Stimulated activated CD8-positive, alpha-beta memory T cell treated with anti-CD3 and anti-CD28 coated beads, Interleukin-4, amount 100 ng/mL, for 4 hours (primary cell): Measurements from ENCODE around the gene TMPRSS4.

Experiments
- DNase-seq, 2 donors: peaks; one replicate each; pipeline ENCODE4 v3.0.0-alpha.2; 2020; ENCODE audit warnings: low read depth in 2 of 2, low spot score in 1 of 2

TMPRSS4 gene

GRCh38 chr11:118153516-118153915 lies 76.6 kb downstream of the TMPRSS4 start:
- no peak for DNase-seq

DNA sequence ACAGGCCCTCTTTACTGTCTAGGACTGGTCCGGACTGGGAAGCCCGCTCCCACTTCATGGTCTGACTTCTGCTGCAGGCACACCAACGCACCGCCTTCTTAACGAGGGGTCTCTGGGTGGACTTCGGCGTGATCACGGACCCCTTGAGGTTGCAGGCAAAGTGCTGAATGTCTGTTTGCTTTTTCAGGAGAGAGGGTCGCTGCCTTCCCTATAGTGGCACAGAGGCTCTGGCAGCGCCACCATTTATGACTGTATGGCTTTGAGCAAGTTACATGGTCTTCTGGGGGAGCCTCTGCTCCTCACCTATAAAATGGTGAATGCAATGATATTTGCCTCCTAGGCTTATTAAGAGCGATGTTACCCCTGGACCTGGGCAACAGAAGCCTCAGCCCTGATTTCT lies 77.1 kb downstream of the TMPRSS4 start:
- DNase-seq, result no peak

- DNase-seq, result no peak
These were observed 77.8 kb downstream of the TMPRSS4 start for GRCh38 chr11:118154641-118155040.

DNA sequence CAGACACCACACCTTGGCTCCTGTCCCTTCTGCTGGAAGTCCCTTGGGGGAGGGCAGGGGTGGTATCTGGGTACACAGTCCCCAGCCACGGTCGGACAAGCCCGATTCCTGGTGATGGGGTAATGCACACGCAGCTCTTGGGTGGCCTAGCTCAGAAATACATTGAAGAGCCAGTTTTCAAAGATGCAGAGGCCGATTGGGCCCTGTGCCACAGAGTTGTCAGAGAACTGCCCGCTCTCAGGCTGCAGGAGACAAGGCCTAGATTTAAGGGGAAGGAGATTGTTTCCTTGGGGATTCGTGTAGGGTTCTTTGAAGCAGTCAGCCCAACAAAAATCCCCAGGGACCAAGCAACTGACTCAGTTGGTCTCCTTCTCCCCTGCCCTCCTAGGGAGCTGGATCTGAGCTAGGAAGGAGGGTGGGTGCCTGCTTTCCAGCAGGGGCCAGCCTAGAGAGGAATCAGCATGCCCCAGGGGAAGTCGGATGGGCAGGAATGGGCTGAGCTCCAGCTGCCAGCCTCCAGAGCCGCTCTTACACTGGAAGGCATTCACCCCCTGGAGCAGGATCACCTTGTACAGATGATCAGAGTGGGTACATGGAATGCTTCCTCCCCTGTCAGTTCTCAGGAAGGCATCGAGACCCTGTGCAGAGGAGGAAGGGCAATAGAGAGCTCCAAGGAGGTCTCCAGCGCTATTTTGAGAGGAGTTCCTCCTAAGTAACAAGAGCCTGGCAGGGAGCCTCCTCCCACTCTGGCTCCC lies 79.1 kb downstream of the TMPRSS4 start:
- DNase-seq, result no peak

GRCh38 chr11:118156531-118157185 lies 79.8 kb downstream of the TMPRSS4 start:
- DNase-seq, result no peak

DNA sequence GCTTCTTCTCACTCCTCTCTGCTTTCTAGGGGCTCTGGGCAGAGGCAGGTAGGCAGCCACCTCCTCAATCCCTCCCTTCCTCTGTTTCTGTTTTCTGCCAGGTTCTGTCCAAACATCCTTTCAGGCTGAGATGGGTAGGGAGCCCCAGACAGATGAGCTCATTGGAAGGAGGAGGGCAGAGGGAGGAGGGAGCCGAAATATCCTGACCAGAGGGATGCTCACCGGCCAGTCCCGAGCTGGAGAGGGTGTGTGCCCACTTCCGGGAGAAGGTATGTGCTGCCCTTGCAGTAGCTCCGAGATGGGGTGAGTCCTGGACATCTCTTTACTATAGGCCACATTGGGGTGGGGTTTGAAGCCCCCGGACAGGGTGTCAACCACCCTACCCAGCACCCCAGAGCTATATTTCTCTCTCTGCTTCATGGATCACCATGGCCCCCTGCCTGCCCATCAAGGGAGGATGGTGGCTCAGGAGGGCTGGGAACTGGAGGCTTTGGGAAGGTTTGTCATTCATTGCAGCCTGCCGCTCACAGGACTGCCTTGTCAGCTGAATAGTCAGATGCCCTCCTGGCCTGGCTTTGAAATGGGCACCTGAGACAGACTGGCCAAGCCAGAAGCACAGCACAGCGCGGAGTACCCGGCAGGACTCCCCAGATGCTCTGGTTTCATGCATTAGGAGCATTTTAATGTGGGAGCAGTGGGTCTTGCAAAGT lies 80.5 kb downstream of the TMPRSS4 start:
- no peak for DNase-seq

GRCh38 chr11:118161786-118162185 lies 84.9 kb downstream of the TMPRSS4 start:
- no peak for DNase-seq

- no peak for DNase-seq
These were observed 86.0 kb downstream of the TMPRSS4 start for GRCh38 chr11:118162846-118163245.

DNA sequence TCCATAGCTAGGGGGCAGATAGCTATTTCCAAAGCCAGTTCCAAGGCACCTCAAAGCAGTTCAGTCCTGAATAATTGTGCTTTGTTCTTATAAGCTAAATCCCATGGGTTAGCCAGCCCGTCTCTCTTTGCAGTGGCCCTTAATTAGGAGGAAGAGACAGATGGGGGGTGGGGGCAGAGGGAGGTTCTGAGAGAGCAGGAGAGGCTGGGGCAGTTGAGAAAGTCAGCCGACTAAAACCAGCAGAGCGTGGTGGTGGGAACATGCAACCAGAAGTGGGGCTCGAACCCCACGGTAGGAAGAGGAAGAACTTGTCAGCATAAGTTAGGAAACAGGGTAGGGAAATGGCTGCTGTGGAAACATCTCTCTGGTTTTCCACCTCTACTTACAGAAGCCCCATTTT lies 86.6 kb downstream of the TMPRSS4 start:
- no peak for DNase-seq

- no peak for DNase-seq
These were observed 88.0 kb downstream of the TMPRSS4 start for GRCh38 chr11:118164885-118165284.

- DNase-seq, result no peak
These were observed 89.8 kb downstream of the TMPRSS4 start for GRCh38 chr11:118166641-118167040.

DNA sequence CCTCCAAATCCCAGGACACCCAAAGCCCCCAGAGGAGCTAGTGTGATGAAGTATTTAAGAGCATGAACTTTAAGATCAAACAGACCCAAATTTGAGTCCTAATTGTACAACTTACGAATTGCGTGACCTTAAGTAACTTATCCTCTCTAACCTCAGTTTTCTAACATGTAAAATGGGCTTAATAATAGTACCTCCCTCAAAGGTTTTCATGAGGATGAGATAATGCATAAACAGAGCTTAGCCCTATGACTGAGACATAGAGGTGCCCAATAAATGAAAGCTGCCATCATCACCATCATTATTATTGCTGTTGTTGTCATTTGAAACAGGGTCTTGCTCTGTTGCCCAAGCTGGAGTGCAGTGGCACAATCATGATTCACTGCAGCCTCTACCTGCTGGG lies 90.4 kb downstream of the TMPRSS4 start:
- no peak for DNase-seq

DNA sequence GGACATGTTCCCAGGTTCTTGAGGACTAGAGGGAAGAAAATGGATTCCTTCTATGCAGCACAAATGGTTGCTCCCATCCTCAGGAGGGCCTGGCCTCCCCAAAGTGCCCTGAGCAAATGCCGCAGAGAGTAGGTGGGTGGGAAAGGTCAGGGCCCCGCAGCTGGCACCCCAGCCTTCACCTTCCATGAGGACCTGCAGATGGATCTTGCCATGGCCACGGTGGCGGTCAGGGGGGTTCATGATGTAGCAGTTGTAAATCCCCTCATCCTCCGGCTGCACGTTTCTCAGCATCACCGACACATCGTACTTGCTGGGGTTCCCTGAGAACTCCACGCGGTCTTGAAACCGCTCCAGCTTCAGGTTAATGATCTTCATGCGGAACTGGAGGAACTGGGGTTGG lies 91.0 kb downstream of the TMPRSS4 start:
- no peak for DNase-seq

GRCh38 chr11:118168316-118168715 lies 91.4 kb downstream of the TMPRSS4 start:
- DNase-seq, result no peak

GRCh38 chr11:118168751-118169150 lies 91.9 kb downstream of the TMPRSS4 start:
- no peak for DNase-seq

- no peak for DNase-seq
These were observed 92.6 kb downstream of the TMPRSS4 start for GRCh38 chr11:118169300-118170140.

DNA sequence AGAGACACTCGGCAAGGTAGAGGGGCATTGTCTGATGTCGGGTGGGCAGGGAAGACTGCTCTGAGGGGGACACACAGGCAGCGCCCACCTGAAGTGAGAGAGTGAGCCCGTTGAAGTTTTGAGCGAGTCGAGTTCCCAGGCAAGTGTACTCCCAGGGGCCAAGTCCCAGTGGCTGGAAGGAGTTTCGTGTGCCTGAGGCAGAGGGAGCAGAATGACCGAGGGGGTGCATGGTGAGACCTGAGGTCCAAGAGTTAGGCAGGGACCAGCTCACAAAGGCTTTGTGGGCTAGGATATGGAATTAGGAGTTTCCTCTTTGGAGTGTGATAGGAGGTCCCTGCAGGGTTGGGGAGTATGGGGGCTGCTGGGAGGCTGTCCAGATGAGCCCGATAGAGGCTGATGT lies 93.4 kb downstream of the TMPRSS4 start:
- no peak for DNase-seq

DNA sequence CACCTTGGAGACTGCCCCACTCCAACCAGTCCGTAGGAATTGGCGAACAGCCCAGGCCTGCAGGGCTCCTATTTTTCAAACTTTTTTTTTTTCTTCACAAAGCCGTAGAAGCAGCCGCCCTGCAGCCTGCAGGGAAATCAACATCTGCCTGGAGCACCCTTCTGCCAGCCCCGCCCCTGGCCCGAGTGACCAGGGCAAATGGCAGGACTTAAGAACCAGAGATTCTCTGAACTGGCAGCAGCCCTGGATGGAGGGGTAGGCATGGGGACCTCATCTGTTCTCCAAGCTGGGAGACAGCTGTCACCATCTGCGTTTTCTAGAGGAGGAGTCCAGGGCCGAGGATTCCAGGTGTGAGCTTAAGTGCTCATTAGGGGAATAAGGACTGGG lies 94.0 kb downstream of the TMPRSS4 start:
- DNase-seq, result no peak
